ENCODE measurements around the gene ACOXL. TPM values are rescaled to one million over a fixed set of nuclear protein-coding genes. Genes with fewer than 3 reads are reported as not detected.

Gene ACOXL
- total and polyA plus RNA-seq, 2 of the 8 experiments (the other 6 are each of a cell fraction or from before 2014, with no cell fraction given): 11.4 to 20.6 TPM

DNA sequence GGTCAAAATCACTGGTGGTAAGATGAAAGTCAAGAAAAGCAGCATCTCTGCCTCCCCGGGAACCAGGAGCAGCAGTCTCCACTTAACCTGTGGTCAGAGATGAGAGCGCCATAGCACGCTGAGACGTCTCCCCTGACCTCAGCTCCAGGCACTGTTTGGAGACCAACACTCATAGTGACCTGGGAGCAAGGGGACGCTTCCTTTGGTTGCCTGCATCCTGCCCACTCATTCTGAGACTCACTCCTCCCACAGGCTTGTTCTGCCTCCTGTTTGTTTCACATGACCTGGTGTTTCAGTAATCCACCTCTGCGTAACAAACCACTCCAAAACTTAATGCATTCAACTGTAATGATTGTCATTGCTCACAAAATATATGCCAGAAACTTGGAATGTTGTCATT is 139.3 kb downstream of the ACOXL start:
- H3K4me3 ChIP-seq (ENCODE audit: extremely low read depth in 1 of 4, insufficient read depth in 2 of 4, low read depth in 3 of 4, low read length in 4 of 4): no peak overlapping the region
- H2BK12ac ChIP-seq (ENCODE audit: low read depth, low read length): no peak overlapping the region
- H3K4ac ChIP-seq (replicated peaks; ENCODE audit: insufficient read length, low read depth, low read length): no peak overlapping the region
- no peaks in the 10 kb centered on the region for H3K27me3 ChIP-seq (replicated peaks in 1 of 4; ENCODE audit: control insufficient read depth in 3 of 4, extremely low read depth in 1 of 4, insufficient read depth in 3 of 4, low read length in 3 of 4)
- no peak overlapping the region for H2BK15ac ChIP-seq (ENCODE audit: low read length)
- no peak overlapping the region for H2BK120ac ChIP-seq (replicated peaks; ENCODE audit: low read depth, low read length)
- no peak overlapping the region for H3K27ac ChIP-seq (ENCODE audit: low read depth, low read length)
- no peak overlapping the region for H3K23ac ChIP-seq (ENCODE audit: insufficient read length)
- peaks cover 0 to 16% (median 3%) of the 10 kb centered on the region in 4 experiments; a peak in 5 of 7 replicates for H3K4me1 ChIP-seq (replicated peaks in 1 of 4; ENCODE audit: control insufficient read depth in 3 of 4, insufficient read depth in 4 of 4, low read length in 3 of 4)
- H3K79me1 ChIP-seq (ENCODE audit: low read depth, low read length): peaks cover under 1% of the 10 kb centered on the region; the same call in 1 of the 2 replicates
- no peak overlapping the region for H3K18ac ChIP-seq (ENCODE audit: extremely low read depth, low read length)
- no peaks in the 10 kb centered on the region for H3K23me2 ChIP-seq (ENCODE audit: low read depth, low read length)
- H3K4me2 ChIP-seq (ENCODE audit: insufficient read depth in 1 of 2, low read depth in 2 of 2, low read length in 2 of 2): no peak overlapping the region
- H3K36me3 ChIP-seq (ENCODE audit: control insufficient read depth in 2 of 4, insufficient read depth in 4 of 4, low read length in 3 of 4): 0 out of 8 replicates have a peak, but pooled peaks cover 0 to 2% (median 0%) of the 10 kb centered on the region in 4 experiments
- H4K8ac ChIP-seq (ENCODE audit: extremely low read depth, insufficient read depth, low read length): no peak overlapping the region
- no peak overlapping the region for H3K56ac ChIP-seq (replicated peaks; ENCODE audit: insufficient read length, low read depth, low read length)
- no peaks in the 10 kb centered on the region for H4K20me1 ChIP-seq (replicated peaks in 1 of 2; ENCODE audit: control insufficient read depth in 1 of 2, insufficient read depth in 2 of 2, low read length in 2 of 2)
- no peak overlapping the region for H4K91ac ChIP-seq (replicated peaks; ENCODE audit: insufficient read length, low read length)
- H3K9me3 ChIP-seq (ENCODE audit: insufficient read depth in 2 of 2, low read depth in 1 of 2, low read length in 1 of 2): no peaks in the 10 kb centered on the region
- H3K9ac ChIP-seq (replicated peaks in 1 of 4; ENCODE audit: extremely low read depth in 1 of 4, low read depth in 3 of 4, low read length in 3 of 4): no peak overlapping the region
- no peak overlapping the region for H2BK5ac ChIP-seq (ENCODE audit: low read depth, low read length)
- 86% methylated on average over 6 of the region's 6 CpGs; no CpG with 5 or more reads in 1 of the 2 experiments for WGBS, 2 experiments (ENCODE audit: extremely low coverage in 1 of 2, insufficient coverage in 1 of 2, insufficient read length in 1 of 2, insufficient replicate concordance in 2 of 2, low coverage in 1 of 2, low lambda C conversion rate in 2 of 2, missing lambda C conversion rate in 1 of 2)
- no peak for FAIRE-seq
- POLR2A ChIA-PET (ENCODE audit: partially characterized antibody): no interaction called here
- CTCF ChIA-PET (ENCODE audit: partially characterized antibody): interaction anchor here (0.6 to 7.0 kb wide), 3 partner anchors 14 to 64 kb away, joined by 3 to 51 read pairs (median 3); no protein-coding TSS in a partner anchor
- DNase-seq (ENCODE audit: low read depth in 1 of 2, low spot score in 2 of 2): no peak
- no peak overlapping the region for H2AFZ ChIP-seq (ENCODE audit: low read length)
- no peak overlapping the region for H3K14ac ChIP-seq (ENCODE audit: insufficient read length)
- H2AK5ac ChIP-seq (ENCODE audit: low read depth, low read length): no peak overlapping the region
- H4K5ac ChIP-seq (ENCODE audit: insufficient read length, low read depth, low read length): no peak overlapping the region
- no peak overlapping the region for H2BK20ac ChIP-seq (ENCODE audit: low read length)
- H3K79me2 ChIP-seq (ENCODE audit: control insufficient read depth in 1 of 2, insufficient read depth in 2 of 2, low read length in 2 of 2): no peaks in the 10 kb centered on the region
- TF ChIP-seq CBX8 (IDR thresholded peaks at IDR 0.05; ENCODE audit: borderline replicate concordance, low read depth, low read length) (no peak), BRCA1 (IDR thresholded peaks at IDR 0.05; ENCODE audit: low read depth, low read length) (no peak), YY1 (IDR thresholded peaks at IDR 0.05; ENCODE audit: low read depth, low read length) (no peak), CHD2 (IDR thresholded peaks at IDR 0.05; ENCODE audit: low read length) (no peak), NRF1 (IDR thresholded peaks at IDR 0.05; ENCODE audit: low read depth, low read length) (no peak), SIX5 (IDR thresholded peaks at IDR 0.05; ENCODE audit: low read depth, low read length) (no peak), RXRA (IDR thresholded peaks at IDR 0.05; ENCODE audit: insufficient read depth, low read depth, low read length) (no peak), BCL11A (IDR thresholded peaks at IDR 0.05; ENCODE audit: low read depth in 2 of 2, low read length in 2 of 2) (no peak), NANOG (IDR thresholded peaks at IDR 0.05; ENCODE audit: insufficient read depth, low read depth, low read length, poor library complexity, severe bottlenecking) (no peak)
- TF ChIP-seq, protein P1, sequence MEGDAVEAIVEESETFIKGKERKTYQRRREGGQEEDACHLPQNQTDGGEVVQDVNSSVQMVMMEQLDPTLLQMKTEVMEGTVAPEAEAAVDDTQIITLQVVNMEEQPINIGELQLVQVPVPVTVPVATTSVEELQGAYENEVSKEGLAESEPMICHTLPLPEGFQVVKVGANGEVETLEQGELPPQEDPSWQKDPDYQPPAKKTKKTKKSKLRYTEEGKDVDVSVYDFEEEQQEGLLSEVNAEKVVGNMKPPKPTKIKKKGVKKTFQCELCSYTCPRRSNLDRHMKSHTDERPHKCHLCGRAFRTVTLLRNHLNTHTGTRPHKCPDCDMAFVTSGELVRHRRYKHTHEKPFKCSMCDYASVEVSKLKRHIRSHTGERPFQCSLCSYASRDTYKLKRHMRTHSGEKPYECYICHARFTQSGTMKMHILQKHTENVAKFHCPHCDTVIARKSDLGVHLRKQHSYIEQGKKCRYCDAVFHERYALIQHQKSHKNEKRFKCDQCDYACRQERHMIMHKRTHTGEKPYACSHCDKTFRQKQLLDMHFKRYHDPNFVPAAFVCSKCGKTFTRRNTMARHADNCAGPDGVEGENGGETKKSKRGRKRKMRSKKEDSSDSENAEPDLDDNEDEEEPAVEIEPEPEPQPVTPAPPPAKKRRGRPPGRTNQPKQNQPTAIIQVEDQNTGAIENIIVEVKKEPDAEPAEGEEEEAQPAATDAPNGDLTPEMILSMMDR (IDR thresholded peaks at IDR 0.05; ENCODE audit: control extremely low read depth in 1 of 3, insufficient read depth in 1 of 3, low read depth in 1 of 3, low read length in 3 of 3): no peak
- TF ChIP-seq, protein P2, sequence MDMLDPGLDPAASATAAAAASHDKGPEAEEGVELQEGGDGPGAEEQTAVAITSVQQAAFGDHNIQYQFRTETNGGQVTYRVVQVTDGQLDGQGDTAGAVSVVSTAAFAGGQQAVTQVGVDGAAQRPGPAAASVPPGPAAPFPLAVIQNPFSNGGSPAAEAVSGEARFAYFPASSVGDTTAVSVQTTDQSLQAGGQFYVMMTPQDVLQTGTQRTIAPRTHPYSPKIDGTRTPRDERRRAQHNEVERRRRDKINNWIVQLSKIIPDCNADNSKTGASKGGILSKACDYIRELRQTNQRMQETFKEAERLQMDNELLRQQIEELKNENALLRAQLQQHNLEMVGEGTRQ (IDR thresholded peaks at IDR 0.05; ENCODE audit: low read length): no peak
